Measurements from ENCODE around the gene PPFIA2. TPM values are rescaled to one million over a fixed set of nuclear protein-coding genes. Genes with fewer than 3 reads are reported as not detected.

PPFIA2 gene
- polyA plus RNA-seq, 1 of the 3 experiments (the other 2 are of a cell fraction) = not detected

DNA sequence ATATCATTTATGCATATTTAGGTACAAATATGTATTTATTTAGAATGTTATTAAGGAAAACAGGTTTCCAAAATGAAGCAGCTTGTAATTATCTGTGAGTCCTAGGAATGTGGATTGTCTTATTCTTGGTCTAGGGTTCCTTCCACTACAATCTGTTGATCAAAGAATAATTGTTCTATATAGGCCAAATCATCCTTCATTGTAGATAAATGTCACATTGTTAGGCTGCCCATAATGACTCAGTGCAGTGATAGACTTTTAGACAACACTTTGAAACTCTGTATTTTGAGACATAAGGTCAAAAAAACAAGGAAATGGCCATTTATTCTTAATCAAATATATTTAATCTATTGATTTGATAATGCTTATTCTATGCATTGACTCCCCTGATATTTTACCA lies 398.2 kb downstream of the PPFIA2 start:
- no peaks in the 10 kb centered on the region for H3K36me3 ChIP-seq (replicated peaks in 1 of 2; ENCODE audit: control insufficient read depth in 1 of 2, insufficient read depth in 2 of 2, low read length in 1 of 2)
- TF ChIP-seq TEAD4 (IDR thresholded peaks at IDR 0.05; ENCODE audit: borderline replicate concordance, insufficient read depth) (no peak), EZH2phosphoT487 (IDR thresholded peaks at IDR 0.05; ENCODE audit: borderline replicate concordance, low read depth) (no peak), RXRA (IDR thresholded peaks at IDR 0.05; ENCODE audit: borderline replicate concordance, low read depth) (no peak), SIN3A (IDR thresholded peaks at IDR 0.05; ENCODE audit: borderline replicate concordance, low read depth, low read length) (no peak), SMC3 (IDR thresholded peaks at IDR 0.05; ENCODE audit: low read depth, low read length) (no peak), ELF1 (IDR thresholded peaks at IDR 0.05) (no peak), GATA2 (CRISPR knock-in tag; IDR thresholded peaks at IDR 0.05) (no peak), MEF2A (IDR thresholded peaks at IDR 0.05; ENCODE audit: borderline replicate concordance, low read depth) (no peak), FOXJ3 (CRISPR knock-in tag; IDR thresholded peaks at IDR 0.05) (no peak), CHD2 (IDR thresholded peaks at IDR 0.05; ENCODE audit: low read length, partially characterized antibody) (no peak), JUND (IDR thresholded peaks at IDR 0.05) (no peak), TAF1 (IDR thresholded peaks at IDR 0.05; ENCODE audit: borderline replicate concordance, low read depth, low read length) (no peak), NFIC (IDR thresholded peaks at IDR 0.05; ENCODE audit: borderline replicate concordance) (no peak)
- TF ChIP-seq, protein P1, sequence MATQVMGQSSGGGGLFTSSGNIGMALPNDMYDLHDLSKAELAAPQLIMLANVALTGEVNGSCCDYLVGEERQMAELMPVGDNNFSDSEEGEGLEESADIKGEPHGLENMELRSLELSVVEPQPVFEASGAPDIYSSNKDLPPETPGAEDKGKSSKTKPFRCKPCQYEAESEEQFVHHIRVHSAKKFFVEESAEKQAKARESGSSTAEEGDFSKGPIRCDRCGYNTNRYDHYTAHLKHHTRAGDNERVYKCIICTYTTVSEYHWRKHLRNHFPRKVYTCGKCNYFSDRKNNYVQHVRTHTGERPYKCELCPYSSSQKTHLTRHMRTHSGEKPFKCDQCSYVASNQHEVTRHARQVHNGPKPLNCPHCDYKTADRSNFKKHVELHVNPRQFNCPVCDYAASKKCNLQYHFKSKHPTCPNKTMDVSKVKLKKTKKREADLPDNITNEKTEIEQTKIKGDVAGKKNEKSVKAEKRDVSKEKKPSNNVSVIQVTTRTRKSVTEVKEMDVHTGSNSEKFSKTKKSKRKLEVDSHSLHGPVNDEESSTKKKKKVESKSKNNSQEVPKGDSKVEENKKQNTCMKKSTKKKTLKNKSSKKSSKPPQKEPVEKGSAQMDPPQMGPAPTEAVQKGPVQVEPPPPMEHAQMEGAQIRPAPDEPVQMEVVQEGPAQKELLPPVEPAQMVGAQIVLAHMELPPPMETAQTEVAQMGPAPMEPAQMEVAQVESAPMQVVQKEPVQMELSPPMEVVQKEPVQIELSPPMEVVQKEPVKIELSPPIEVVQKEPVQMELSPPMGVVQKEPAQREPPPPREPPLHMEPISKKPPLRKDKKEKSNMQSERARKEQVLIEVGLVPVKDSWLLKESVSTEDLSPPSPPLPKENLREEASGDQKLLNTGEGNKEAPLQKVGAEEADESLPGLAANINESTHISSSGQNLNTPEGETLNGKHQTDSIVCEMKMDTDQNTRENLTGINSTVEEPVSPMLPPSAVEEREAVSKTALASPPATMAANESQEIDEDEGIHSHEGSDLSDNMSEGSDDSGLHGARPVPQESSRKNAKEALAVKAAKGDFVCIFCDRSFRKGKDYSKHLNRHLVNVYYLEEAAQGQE (IDR thresholded peaks at IDR 0.05; ENCODE audit: low read depth, low read length) = no peak
- TF ChIP-seq, protein P2, sequence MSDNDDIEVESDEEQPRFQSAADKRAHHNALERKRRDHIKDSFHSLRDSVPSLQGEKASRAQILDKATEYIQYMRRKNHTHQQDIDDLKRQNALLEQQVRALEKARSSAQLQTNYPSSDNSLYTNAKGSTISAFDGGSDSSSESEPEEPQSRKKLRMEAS (IDR thresholded peaks at IDR 0.05; ENCODE audit: low read depth) = no peak
- TF ChIP-seq, protein P3, sequence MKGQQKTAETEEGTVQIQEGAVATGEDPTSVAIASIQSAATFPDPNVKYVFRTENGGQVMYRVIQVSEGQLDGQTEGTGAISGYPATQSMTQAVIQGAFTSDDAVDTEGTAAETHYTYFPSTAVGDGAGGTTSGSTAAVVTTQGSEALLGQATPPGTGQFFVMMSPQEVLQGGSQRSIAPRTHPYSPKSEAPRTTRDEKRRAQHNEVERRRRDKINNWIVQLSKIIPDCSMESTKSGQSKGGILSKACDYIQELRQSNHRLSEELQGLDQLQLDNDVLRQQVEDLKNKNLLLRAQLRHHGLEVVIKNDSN (IDR thresholded peaks at IDR 0.05; ENCODE audit: borderline replicate concordance, low read depth) = no peak
- TF ChIP-seq, protein P4, sequence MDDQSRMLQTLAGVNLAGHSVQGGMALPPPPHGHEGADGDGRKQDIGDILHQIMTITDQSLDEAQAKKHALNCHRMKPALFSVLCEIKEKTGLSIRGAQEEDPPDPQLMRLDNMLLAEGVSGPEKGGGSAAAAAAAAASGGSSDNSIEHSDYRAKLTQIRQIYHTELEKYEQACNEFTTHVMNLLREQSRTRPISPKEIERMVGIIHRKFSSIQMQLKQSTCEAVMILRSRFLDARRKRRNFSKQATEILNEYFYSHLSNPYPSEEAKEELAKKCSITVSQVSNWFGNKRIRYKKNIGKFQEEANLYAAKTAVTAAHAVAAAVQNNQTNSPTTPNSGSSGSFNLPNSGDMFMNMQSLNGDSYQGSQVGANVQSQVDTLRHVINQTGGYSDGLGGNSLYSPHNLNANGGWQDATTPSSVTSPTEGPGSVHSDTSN (IDR thresholded peaks at IDR 0.05) = no peak
- TF ChIP-seq, protein P5, sequence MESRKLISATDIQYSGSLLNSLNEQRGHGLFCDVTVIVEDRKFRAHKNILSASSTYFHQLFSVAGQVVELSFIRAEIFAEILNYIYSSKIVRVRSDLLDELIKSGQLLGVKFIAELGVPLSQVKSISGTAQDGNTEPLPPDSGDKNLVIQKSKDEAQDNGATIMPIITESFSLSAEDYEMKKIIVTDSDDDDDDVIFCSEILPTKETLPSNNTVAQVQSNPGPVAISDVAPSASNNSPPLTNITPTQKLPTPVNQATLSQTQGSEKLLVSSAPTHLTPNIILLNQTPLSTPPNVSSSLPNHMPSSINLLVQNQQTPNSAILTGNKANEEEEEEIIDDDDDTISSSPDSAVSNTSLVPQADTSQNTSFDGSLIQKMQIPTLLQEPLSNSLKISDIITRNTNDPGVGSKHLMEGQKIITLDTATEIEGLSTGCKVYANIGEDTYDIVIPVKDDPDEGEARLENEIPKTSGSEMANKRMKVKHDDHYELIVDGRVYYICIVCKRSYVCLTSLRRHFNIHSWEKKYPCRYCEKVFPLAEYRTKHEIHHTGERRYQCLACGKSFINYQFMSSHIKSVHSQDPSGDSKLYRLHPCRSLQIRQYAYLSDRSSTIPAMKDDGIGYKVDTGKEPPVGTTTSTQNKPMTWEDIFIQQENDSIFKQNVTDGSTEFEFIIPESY (IDR thresholded peaks at IDR 0.05; ENCODE audit: borderline replicate concordance, low read depth) = no peak
- no peaks in the 10 kb centered on the region for H3F3A ChIP-seq (replicated peaks; ENCODE audit: insufficient read depth)
- H3K27ac ChIP-seq (ENCODE audit: low read depth in 2 of 2, low read length in 1 of 2) = no peak overlapping the region
- no peaks in the 10 kb centered on the region for H3K9me3 ChIP-seq
- H3K9ac ChIP-seq = no peak overlapping the region
- ChIA-PET POLR2A (no interaction called here), CTCF (no interaction called here)
- H3K4me2 ChIP-seq = no peak overlapping the region
- H3K4me3 ChIP-seq (ENCODE audit: low read depth in 2 of 2, low read length in 1 of 2) = no peak overlapping the region
- H2AFZ ChIP-seq (ENCODE audit: low read depth) = no peak overlapping the region
- no peaks in the 10 kb centered on the region for H3K79me2 ChIP-seq (ENCODE audit: insufficient read depth)
- no peaks in the 10 kb centered on the region for H3K27me3 ChIP-seq (ENCODE audit: insufficient read depth)
- no peaks in the 10 kb centered on the region for H3K9me2 ChIP-seq
- H4K20me1 ChIP-seq (ENCODE audit: insufficient read depth) = no peaks in the 10 kb centered on the region
- no peak for DNase-seq
- no peaks in the 10 kb centered on the region for H3K4me1 ChIP-seq (ENCODE audit: control insufficient read depth in 1 of 2, insufficient read depth in 2 of 2, low read depth in 1 of 2, low read length in 1 of 2)
